ENCODE results near the gene MUC12.
A peak's percentile ranks its signal among the peaks of the same experiment; 100 is the strongest.
"Not testable (repeated sequence)": the region's sequence is repeated elsewhere in the genome, so short reads cannot be mapped to it uniquely, and the experiment has no call there.

MUC12 gene

GRCh38 chr7:100963386-100963785 lies 6.0 kb upstream of the MUC12 start:
- DNase-seq, result no peak

- no peak for DNase-seq
These were observed 5.5 kb upstream of the MUC12 start for GRCh38 chr7:100963874-100964273.

- DNase-seq, result no peak
These were observed 4.7 kb upstream of the MUC12 start for GRCh38 chr7:100964630-100965029.

- DNase-seq, result no peak
These were observed 4.2 kb upstream of the MUC12 start for GRCh38 chr7:100965045-100965722.

- DNase-seq, result peak; percentile 65
These were observed 3.4 kb upstream of the MUC12 start for GRCh38 chr7:100965723-100966541.

- no peak for DNase-seq
These were observed 2.6 kb upstream of the MUC12 start for GRCh38 chr7:100966542-100967291.

- DNase-seq, result no peak
These were observed 2.0 kb upstream of the MUC12 start for GRCh38 chr7:100967292-100967863.

GRCh38 chr7:100968031-100968430 lies 1.3 kb upstream of the MUC12 start:
- DNase-seq, result no peak

GRCh38 chr7:100968650-100969049 lies 715 bp upstream of the MUC12 start:
- no peak for DNase-seq

- DNase-seq, result no peak
These were observed 2.0 kb downstream of the MUC12 start for GRCh38 chr7:100971111-100972001.

GRCh38 chr7:100972002-100972347 lies 2.6 kb downstream of the MUC12 start:
- no peak for DNase-seq

- no peak for DNase-seq
These were observed 4.7 kb downstream of the MUC12 start for GRCh38 chr7:100974021-100974420.

GRCh38 chr7:100975371-100975821 lies 6.0 kb downstream of the MUC12 start:
- no peak for DNase-seq

- no peak for DNase-seq
These were observed 8.9 kb downstream of the MUC12 start for GRCh38 chr7:100978300-100978699.

- DNase-seq, result no peak
These were observed 14.3 kb downstream of the MUC12 start for GRCh38 chr7:100983451-100984187.

GRCh38 chr7:100984241-100984918 lies 15.0 kb downstream of the MUC12 start:
- DNase-seq, result not testable (repeated sequence)

- DNase-seq, result not testable (repeated sequence)
These were observed 15.8 kb downstream of the MUC12 start for GRCh38 chr7:100985033-100985797.

GRCh38 chr7:100991631-100992030 lies 22.3 kb downstream of the MUC12 start:
- no peak for DNase-seq

- DNase-seq, result not testable (repeated sequence)
These were observed 22.9 kb downstream of the MUC12 start for GRCh38 chr7:100992280-100992679.

- not testable (repeated sequence) for DNase-seq
These were observed 25.3 kb downstream of the MUC12 start for GRCh38 chr7:100994671-100995070.
